Measurements from ENCODE around the gene APAF1.

GRCh38 chr12:98727196-98727595 lies 82.1 kb downstream of the APAF1 start:
- TF ChIP-seq EZH2 (IDR thresholded peaks at IDR 0.05): no peak
- no peak for TF ChIP-seq POLR2AphosphoS5 (IDR thresholded peaks at IDR 0.05; ENCODE audit: borderline replicate concordance, low read depth, low read length)

Measured in SK-N-MC (cell line).